GM19328 (cell line): ENCODE measurements around the gene ARHGEF1.
"Not testable (repeated sequence)": the region's sequence is repeated elsewhere in the genome, so short reads cannot be mapped to it uniquely, and the experiment has no call there.

Source experiments
- ATAC-seq: cut with Tn5 transposase; IDR thresholded peaks from one replicate; pipeline ENCODE4 v1.9.1; 2021; ENCODE audit warnings: mild to moderate bottlenecking, moderate library complexity; ENCODE audit not compliant: unreplicated experiment

Gene ARHGEF1

GRCh38 chr19:41904118-41904870 lies 21.3 kb downstream of the ARHGEF1 start:
- ATAC-seq = no peak

GRCh38 chr19:41905273-41906002 lies 22.5 kb downstream of the ARHGEF1 start:
- no peak for ATAC-seq

- no peak for ATAC-seq
Observed at GRCh38 chr19:41906271-41906670, 23.3 kb downstream of the ARHGEF1 start.

- no peak for ATAC-seq
Observed at GRCh38 chr19:41906916-41907680, 24.1 kb downstream of the ARHGEF1 start.

GRCh38 chr19:41907994-41908615 lies 25.1 kb downstream of the ARHGEF1 start:
- no peak for ATAC-seq

- ATAC-seq = no peak
Observed at GRCh38 chr19:41908724-41909464, 25.9 kb downstream of the ARHGEF1 start.

- ATAC-seq = no peak
Observed at GRCh38 chr19:41909706-41910105, 26.7 kb downstream of the ARHGEF1 start.

GRCh38 chr19:41910240-41910991 lies 27.4 kb downstream of the ARHGEF1 start:
- ATAC-seq = no peak

- no peak for ATAC-seq
Observed at GRCh38 chr19:41910992-41911888, 28.3 kb downstream of the ARHGEF1 start.

GRCh38 chr19:41911889-41912731 lies 29.1 kb downstream of the ARHGEF1 start:
- ATAC-seq = no peak

GRCh38 chr19:41912899-41913537 lies 30.0 kb downstream of the ARHGEF1 start:
- no peak for ATAC-seq

GRCh38 chr19:41913538-41914423 lies 30.8 kb downstream of the ARHGEF1 start:
- ATAC-seq = no peak

GRCh38 chr19:41914424-41914834 lies 31.4 kb downstream of the ARHGEF1 start:
- ATAC-seq = not testable (repeated sequence)

- ATAC-seq = no peak
Observed at GRCh38 chr19:41915021-41915775, 32.2 kb downstream of the ARHGEF1 start.

- no peak for ATAC-seq
Observed at GRCh38 chr19:41915776-41916414, 32.9 kb downstream of the ARHGEF1 start.
